ENCODE results near the gene TMEM202. TPM values are rescaled to one million over a fixed set of nuclear protein-coding genes. Genes with fewer than 3 reads are reported as not detected.

TMEM202 gene
- total RNA-seq, 1 donor from 2014 or later, result not detected

DNA sequence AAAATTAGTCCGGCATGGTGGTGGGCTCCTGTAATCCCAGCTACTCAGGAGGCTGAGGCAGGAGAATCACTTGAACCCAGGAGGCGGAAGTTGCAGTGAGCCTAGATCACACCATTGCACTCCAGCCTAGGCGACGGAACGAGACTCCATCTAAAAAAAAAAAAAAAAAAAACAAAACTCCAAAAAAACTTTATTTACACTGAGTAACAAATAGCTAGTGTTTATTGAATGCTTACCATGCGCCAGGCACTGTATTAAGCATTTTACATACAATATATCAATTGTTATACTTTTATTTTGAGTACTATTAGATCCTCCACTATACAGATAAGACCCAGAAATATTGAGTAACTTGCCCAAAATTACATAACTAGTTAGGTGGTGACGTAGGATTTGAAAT lies 58.6 kb downstream of the TMEM202 start:
- DNase-seq (no peak), ATAC-seq (no peak)
- Histone ChIP-seq H3K27me3 (ENCODE audit: low read depth) (no peaks in the 10 kb centered on the region), H3K36me3 (no peaks in the 10 kb centered on the region), H3K27ac (no peak overlapping the region), H3K4me3 (no peak overlapping the region), H3K4me1 (no peaks in the 10 kb centered on the region), H3K9me3 (no peaks in the 10 kb centered on the region)
- TF ChIP-seq, protein P1, sequence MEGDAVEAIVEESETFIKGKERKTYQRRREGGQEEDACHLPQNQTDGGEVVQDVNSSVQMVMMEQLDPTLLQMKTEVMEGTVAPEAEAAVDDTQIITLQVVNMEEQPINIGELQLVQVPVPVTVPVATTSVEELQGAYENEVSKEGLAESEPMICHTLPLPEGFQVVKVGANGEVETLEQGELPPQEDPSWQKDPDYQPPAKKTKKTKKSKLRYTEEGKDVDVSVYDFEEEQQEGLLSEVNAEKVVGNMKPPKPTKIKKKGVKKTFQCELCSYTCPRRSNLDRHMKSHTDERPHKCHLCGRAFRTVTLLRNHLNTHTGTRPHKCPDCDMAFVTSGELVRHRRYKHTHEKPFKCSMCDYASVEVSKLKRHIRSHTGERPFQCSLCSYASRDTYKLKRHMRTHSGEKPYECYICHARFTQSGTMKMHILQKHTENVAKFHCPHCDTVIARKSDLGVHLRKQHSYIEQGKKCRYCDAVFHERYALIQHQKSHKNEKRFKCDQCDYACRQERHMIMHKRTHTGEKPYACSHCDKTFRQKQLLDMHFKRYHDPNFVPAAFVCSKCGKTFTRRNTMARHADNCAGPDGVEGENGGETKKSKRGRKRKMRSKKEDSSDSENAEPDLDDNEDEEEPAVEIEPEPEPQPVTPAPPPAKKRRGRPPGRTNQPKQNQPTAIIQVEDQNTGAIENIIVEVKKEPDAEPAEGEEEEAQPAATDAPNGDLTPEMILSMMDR (IDR thresholded peaks at IDR 0.05), result no peak
- intact Hi-C loops (cut with DNase I), result no loop called here

Other genes with a start within 250 kb of the TMEM202 start
- gene GRAMD2A, start 200.5 kb upstream of the TMEM202 start, total RNA-seq, result 29.3 TPM
- 443 TPM for gene PKM, start 167.1 kb upstream of the TMEM202 start, total RNA-seq
- 72.2 TPM for gene PARP6, start 125.8 kb upstream of the TMEM202 start, total RNA-seq
- gene CELF6, start 78.1 kb upstream of the TMEM202 start, total RNA-seq, result 5.7 TPM
- gene HEXA, start 22.3 kb upstream of the TMEM202 start, total RNA-seq, result 219 TPM
- 149 TPM for gene ARIH1, start 76.0 kb downstream of the TMEM202 start, total RNA-seq